ENCODE data around the gene ICAM4.

ICAM4 gene

GRCh38 chr19:10309423-10309822 lies 22.7 kb downstream of the ICAM4 start, which contains the start of gene ZGLP1:
Gene ZGLP1 (minus strand): TSS chr19:10309815.
- Mint-ChIP-seq H3K27ac (no peak within 1 kb of the TSS), H3K4me3 (no peak within 1 kb of the TSS), H3K36me3 (peaks cover 27 to 33% of the 10 kb centered on the region in 2 donors), H3K4me1 (peaks cover 14 to 16% of the 10 kb centered on the region in 2 donors), H3K27me3 (no peaks in the 10 kb centered on the region), H3K9me3 (no peaks in the 10 kb centered on the region)
- no peak for ATAC-seq (replicated peaks)
- DNase-seq: no peak

DNA sequence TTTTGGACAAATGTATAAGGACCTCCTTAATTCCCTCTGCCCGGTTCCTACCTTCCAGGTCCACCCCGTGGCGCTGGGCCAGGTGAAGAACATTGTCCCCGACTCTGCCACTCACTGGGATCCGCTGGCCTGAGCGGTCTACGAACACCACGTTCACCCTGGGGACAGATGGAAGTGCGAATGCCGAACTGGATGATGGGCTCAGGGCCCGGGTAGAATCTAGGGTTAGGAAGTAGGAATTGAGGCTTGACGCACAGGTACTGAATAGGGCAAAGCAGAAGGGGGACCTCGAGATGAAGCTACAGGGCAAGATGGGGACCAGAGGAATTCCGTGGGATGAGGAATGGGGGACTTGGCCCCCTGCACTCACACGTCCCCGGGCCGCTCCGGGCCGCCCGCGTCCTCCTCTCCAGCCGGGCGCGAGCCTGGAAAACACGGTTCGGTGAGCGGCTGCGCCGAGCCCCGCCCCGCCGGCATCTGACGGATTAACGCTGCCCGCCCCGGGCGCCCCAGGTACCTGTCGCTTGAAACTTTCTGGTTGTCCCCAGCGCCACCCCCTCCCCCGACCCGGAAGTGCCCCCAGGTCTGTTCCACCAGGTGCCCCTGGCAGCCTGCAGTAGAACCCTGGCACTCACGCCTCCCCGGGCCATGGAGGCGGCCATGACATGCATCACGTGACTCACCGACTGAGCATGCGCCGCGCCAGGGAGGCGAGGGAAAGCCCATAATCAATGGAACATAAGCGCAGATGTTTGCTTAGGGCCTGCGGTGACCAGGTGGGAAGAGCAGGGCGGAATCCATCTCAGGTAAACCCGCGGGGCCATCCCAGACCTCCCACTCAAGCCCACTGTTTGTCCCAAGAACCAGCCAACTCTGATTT lies 28.8 kb downstream of the ICAM4 start, which contains the start of gene FDX2:
TSS of gene FDX2 (minus strand) at position 681 of the 880 bp plus-strand sequence. CDS start at position 662, 19 bp downstream.
- Mint-ChIP-seq H3K9me3 (no peaks in the 10 kb centered on the region), H3K36me3 (peaks cover 28 to 42% of the 10 kb centered on the region in 2 donors), H3K4me3 (peak within 1 kb of the TSS; percentile 93 to 95), H3K4me1 (peaks cover 19 to 30% of the 10 kb centered on the region in 2 donors), H3K27me3 (no peaks in the 10 kb centered on the region), H3K27ac (peak within 1 kb of the TSS; percentile 93)
- peak; percentile 84 for DNase-seq
- ATAC-seq (replicated peaks): peak; percentile 88 to 93

DNA sequence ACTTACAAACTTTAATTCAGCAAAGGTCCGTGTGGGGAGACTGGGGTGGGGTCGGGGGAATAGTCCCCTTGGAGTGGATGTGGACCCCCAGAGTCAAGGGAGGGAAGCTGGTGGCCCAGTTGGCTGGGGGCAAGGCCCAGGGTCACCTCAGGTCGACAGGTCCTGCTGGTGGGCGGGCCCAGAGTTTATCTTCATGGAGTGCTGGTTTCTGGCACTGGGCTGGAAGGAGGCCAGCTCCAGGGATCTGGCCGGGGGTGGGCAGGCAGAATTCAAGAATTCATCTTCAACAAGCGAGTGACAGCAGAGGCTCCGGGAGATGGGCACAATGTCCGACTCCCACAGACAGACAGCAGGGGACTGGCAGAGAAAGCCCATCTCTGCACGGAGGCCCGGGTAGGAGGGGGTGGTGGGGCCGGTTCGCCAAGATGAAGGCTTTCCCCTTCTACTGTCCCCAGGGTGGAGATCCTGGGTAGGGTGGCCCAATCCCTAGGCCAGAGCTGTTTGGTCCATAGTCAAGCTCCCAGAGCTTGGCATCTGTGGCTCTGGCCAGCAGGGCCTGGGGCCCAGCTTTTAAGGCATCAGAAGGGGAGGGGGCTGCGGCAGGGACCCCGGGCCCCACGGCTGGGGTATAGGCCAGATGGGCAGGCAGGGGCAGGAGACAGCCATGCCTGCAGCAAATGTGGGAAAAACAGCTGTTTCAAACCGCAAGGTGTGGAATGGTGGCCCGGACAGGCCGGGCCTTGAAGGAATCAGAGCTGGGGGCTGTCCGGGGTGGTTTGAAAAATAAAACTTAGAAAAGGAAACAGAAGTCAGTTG lies 29.7 kb downstream of the ICAM4 start:
- ATAC-seq (replicated peaks): peak; percentile 3 to 6
- peaks cover 19 to 30% of the 10 kb centered on the region in 2 donors for H3K4me1 Mint-ChIP-seq
- H3K9me3 Mint-ChIP-seq: no peaks in the 10 kb centered on the region
- no peaks in the 10 kb centered on the region for H3K27me3 Mint-ChIP-seq
- H3K27ac Mint-ChIP-seq: peak overlapping the region; percentile 93
- H3K4me3 Mint-ChIP-seq: peak overlapping the region; percentile 93 to 95
- no peak for DNase-seq
- peaks cover 28 to 38% of the 10 kb centered on the region in 2 donors for H3K36me3 Mint-ChIP-seq

DNA sequence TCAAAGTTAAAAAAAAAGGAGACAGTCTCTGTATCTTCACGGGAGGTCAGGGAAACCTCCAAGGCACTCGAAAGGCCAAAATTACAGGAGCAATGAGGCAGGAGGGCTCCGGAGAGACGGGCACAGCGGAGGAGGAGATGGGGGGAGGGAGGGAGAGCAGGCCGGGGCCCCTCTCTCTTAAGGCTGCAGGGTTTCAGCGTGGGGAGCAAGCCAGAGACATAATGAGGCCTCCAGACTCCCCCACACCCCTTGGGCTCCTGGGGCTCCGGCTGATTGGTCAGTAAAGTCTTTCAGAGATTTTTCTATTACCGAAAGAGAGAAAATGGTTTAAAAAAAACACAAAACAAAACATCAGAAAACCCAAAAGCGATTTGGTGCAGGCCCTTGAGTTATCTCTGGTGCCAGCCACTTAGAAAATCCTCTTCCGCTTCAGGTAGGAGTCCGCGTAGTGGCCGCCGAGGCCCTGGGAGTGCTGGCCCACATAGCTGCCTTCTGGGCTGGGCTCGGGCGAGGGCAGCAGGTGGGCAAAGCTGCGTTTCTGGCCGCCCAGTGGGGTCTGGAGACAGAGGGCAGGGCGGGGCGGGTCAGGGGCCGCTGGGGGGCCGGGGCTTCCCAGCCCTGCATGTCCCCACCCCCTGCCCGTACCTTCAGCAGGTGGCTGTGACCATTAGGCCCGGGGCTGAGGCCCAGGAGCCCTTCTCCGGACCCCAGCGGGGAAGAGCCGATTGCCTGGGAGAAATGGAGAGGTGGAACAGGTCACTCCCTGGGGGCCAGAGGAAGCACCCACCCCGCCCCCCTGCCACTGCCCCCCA lies 30.5 kb downstream of the ICAM4 start:
- no peak overlapping the region for H3K4me3 Mint-ChIP-seq
- DNase-seq (no peak), ATAC-seq (replicated peaks) (no peak)
- H3K27me3 Mint-ChIP-seq: no peaks in the 10 kb centered on the region
- peaks cover 22 to 30% of the 10 kb centered on the region in 2 donors for H3K4me1 Mint-ChIP-seq
- H3K27ac Mint-ChIP-seq: peak overlapping the region; percentile 93
- peaks cover 28 to 43% of the 10 kb centered on the region in 2 donors for H3K36me3 Mint-ChIP-seq
- H3K9me3 Mint-ChIP-seq: no peaks in the 10 kb centered on the region

GRCh38 chr19:10317857-10318462 lies 31.2 kb downstream of the ICAM4 start:
- peaks cover 22 to 30% of the 10 kb centered on the region in 2 donors for H3K4me1 Mint-ChIP-seq
- no peak overlapping the region for H3K27ac Mint-ChIP-seq
- no peak overlapping the region for H3K4me3 Mint-ChIP-seq
- H3K36me3 Mint-ChIP-seq: peaks cover 27 to 44% of the 10 kb centered on the region in 2 donors
- no peaks in the 10 kb centered on the region for H3K9me3 Mint-ChIP-seq
- ATAC-seq (replicated peaks): no peak
- no peak for DNase-seq
- no peaks in the 10 kb centered on the region for H3K27me3 Mint-ChIP-seq

- H3K9me3 Mint-ChIP-seq: no peaks in the 10 kb centered on the region
- peaks cover 22 to 30% of the 10 kb centered on the region in 2 donors for H3K4me1 Mint-ChIP-seq
- no peaks in the 10 kb centered on the region for H3K27me3 Mint-ChIP-seq
- H3K36me3 Mint-ChIP-seq: peaks cover 25 to 47% of the 10 kb centered on the region in 2 donors
- peak overlapping the region; percentile 51 for H3K27ac Mint-ChIP-seq
- DNase-seq: no peak
- no peak for ATAC-seq (replicated peaks)
- no peak overlapping the region for H3K4me3 Mint-ChIP-seq
These were observed 32.3 kb downstream of the ICAM4 start for GRCh38 chr19:10318807-10319682.

GRCh38 chr19:10320602-10321416 lies 34.1 kb downstream of the ICAM4 start:
- H3K4me3 Mint-ChIP-seq: no peak overlapping the region
- H3K27me3 Mint-ChIP-seq: no peaks in the 10 kb centered on the region
- H3K9me3 Mint-ChIP-seq: no peaks in the 10 kb centered on the region
- H3K36me3 Mint-ChIP-seq: peaks cover 26 to 50% of the 10 kb centered on the region in 2 donors
- peaks cover 11 to 15% of the 10 kb centered on the region in 2 donors for H3K4me1 Mint-ChIP-seq
- H3K27ac Mint-ChIP-seq: no peak overlapping the region
- ATAC-seq (replicated peaks) (no peak), DNase-seq (no peak)

- Mint-ChIP-seq H3K27me3 (no peaks in the 10 kb centered on the region), H3K9me3 (no peaks in the 10 kb centered on the region), H3K36me3 (peaks cover 22 to 45% of the 10 kb centered on the region in 2 donors), H3K4me1 (peaks cover 5 to 9% of the 10 kb centered on the region in 2 donors), H3K27ac (no peak overlapping the region), H3K4me3 (no peak overlapping the region)
- DNase-seq (no peak), ATAC-seq (replicated peaks) (no peak)
These were observed 34.7 kb downstream of the ICAM4 start for GRCh38 chr19:10321417-10321797.

DNA sequence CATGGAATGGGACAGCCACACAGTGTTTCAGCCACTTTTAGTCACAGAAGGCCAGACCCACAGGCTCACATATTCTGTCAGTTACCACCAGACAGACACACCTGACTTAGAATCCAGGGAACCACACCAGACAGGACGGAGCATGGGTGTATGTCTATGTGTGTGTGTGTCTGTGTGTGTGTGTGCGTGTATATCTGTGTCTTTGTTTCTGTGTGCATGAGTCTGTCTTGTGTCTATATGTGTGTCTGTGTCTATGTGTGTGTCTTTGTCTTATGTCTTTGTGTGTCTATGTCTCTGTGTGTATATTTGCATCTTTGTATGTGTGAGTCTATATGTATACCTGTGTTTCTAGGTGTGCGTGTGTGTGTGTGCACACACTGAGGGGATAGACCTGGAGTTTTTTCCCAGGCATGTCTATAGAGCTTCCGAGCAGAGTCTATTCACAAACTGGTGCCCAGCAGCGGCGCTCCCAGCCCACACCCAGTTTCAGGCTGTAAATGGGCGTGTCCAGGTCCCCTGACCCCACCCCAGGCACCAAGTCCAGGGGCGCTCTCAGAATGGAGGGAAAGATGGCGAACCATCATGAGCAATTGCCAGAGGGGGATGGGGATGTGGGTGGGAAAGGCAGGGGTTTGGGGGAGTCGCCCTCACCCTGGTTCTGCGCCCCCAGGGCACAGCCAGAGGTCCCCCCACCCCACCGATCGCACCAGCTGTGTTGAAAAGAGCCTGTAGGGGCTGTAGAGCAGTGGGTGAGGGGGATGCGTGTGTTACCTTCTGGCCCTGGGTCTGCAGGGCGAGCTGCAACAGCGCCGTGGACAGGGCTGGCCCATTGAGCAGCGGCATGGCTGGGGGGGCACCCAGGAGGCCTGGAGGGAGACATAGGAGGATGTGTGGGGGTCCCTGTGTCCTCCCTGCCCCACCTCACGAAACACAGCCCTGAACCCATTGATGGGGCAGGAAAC lies 35.4 kb downstream of the ICAM4 start:
- Mint-ChIP-seq H3K27ac (peak overlapping the region; percentile 79), H3K36me3 (peaks cover 18 to 40% of the 10 kb centered on the region in 2 donors), H3K4me1 (peaks cover 3 to 6% of the 10 kb centered on the region in 2 donors), H3K9me3 (no peaks in the 10 kb centered on the region), H3K4me3 (no peak overlapping the region), H3K27me3 (no peaks in the 10 kb centered on the region)
- DNase-seq (no peak), ATAC-seq (replicated peaks) (no peak)

GRCh38 chr19:10325732-10326131 lies 39.0 kb downstream of the ICAM4 start:
- H3K9me3 Mint-ChIP-seq: no peaks in the 10 kb centered on the region
- no peak overlapping the region for H3K27ac Mint-ChIP-seq
- no peak overlapping the region for H3K4me3 Mint-ChIP-seq
- no peaks in the 10 kb centered on the region for H3K27me3 Mint-ChIP-seq
- ATAC-seq (replicated peaks) (no peak), DNase-seq (no peak)
- H3K4me1 Mint-ChIP-seq: peaks cover 6 to 11% of the 10 kb centered on the region in 2 donors
- H3K36me3 Mint-ChIP-seq: peaks cover 30 to 44% of the 10 kb centered on the region in 2 donors

DNA sequence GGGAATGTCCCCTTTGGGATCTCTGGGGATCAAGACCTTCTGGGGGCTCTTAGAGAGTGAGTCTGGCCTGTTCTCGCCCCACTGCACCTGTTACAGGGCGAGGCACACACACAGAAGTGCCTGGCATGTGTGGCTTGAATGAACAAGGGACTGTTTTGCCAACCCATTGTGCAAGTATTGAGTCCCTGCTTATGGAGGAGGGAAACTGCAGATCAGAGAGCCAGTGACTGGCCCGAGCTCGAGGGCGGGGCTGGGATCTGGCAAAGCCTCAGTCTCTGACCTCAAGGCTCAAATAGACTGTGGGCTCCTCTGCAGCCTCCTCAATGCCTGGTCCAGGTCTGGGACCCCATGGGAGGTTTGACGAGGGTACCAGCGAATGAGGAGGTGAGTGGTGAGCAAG lies 41.0 kb downstream of the ICAM4 start:
- H3K4me1 Mint-ChIP-seq: peaks cover 12 to 16% of the 10 kb centered on the region in 2 donors
- no peak overlapping the region for H3K4me3 Mint-ChIP-seq
- DNase-seq (no peak), ATAC-seq (replicated peaks) (no peak)
- peaks cover 30 to 39% of the 10 kb centered on the region in 2 donors for H3K36me3 Mint-ChIP-seq
- no peak overlapping the region for H3K27ac Mint-ChIP-seq
- H3K27me3 Mint-ChIP-seq: no peaks in the 10 kb centered on the region
- H3K9me3 Mint-ChIP-seq: no peaks in the 10 kb centered on the region
